ENCODE results near the gene LEP. TPM values are rescaled to one million over a fixed set of nuclear protein-coding genes. Genes with fewer than 3 reads are reported as not detected.

The LEP gene
- total and polyA plus RNA-seq, 2 of the 8 experiments (the other 6 are each of a cell fraction or from before 2014, with no cell fraction given) = not detected

DNA sequence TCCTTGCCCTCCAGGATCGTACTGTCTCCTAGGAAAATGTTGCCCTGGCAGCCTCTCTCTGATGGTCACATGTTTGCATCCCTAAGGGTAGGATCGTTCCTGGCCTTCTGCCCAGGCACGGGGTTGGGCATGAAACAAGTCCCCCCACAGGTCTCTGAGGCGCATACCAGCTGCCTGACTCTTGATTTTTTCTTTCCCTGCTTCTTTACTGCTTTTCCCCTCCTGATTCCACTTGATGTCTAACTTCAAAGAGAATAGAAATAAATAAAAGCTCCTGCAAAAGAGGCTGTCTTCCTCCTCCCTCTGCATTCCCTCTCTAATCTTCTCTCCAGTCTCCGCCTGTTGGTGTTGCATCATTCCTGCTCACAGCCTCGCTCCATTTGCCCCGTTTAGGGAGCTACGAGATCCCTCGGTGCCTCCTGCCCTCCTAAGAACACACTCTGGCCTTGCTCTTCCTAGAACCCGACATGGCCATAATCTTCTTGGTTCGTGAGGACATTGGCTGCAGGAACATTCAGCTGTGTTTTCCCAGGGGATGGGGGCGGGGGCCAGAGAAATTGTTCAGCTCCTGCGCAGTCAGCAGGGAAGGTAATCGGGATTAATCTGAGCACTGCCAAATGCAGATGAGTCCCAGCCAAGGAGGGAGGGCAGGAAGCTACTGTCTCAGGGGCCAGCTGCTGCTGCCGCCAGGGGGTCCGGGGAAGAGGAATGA is 26.0 kb downstream of the LEP start (continued):
- TF ChIP-seq BACH1 (IDR thresholded peaks at IDR 0.05; ENCODE audit: low read length) (no peak), JUN (IDR thresholded peaks at IDR 0.05; ENCODE audit: low read depth, low read length) (no peak), HDAC6 (IDR thresholded peaks at IDR 0.05; ENCODE audit: low read depth, low read length) (no peak), NRF1 (IDR thresholded peaks at IDR 0.05; ENCODE audit: low read depth, low read length) (no peak), YY1 (IDR thresholded peaks at IDR 0.05; ENCODE audit: low read depth, low read length) (0 out of 2 replicates have a peak, but pooled peaks have one; percentile 3), ZNF274 (IDR thresholded peaks at IDR 0.05; ENCODE audit: borderline replicate concordance, extremely low read depth, low read length) (no peak), RXRA (IDR thresholded peaks at IDR 0.05; ENCODE audit: insufficient read depth, low read depth, low read length) (no peak), SP1 (IDR thresholded peaks at IDR 0.05; ENCODE audit: low read depth, low read length) (no peak), JUND (IDR thresholded peaks at IDR 0.05; ENCODE audit: low read length) (peak; percentile 75), CBX8 (IDR thresholded peaks at IDR 0.05; ENCODE audit: borderline replicate concordance, low read depth, low read length) (no peak), TAF7 (optimal IDR thresholded peaks at IDR 0.05; ENCODE audit: borderline replicate concordance, low read depth, low read length) (peak; percentile 26), SAP30 (IDR thresholded peaks at IDR 0.05; ENCODE audit: insufficient read depth, insufficient replicate concordance, low read length) (no peak), CHD1 (IDR thresholded peaks at IDR 0.05; ENCODE audit: low read depth, low read length) (no peak), SIX5 (IDR thresholded peaks at IDR 0.05; ENCODE audit: low read depth, low read length) (no peak), EGR1 (IDR thresholded peaks at IDR 0.05; ENCODE audit: borderline replicate concordance, low read depth, low read length) (no peak)
- TF ChIP-seq, protein P1, sequence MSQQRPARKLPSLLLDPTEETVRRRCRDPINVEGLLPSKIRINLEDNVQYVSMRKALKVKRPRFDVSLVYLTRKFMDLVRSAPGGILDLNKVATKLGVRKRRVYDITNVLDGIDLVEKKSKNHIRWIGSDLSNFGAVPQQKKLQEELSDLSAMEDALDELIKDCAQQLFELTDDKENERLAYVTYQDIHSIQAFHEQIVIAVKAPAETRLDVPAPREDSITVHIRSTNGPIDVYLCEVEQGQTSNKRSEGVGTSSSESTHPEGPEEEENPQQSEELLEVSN (IDR thresholded peaks at IDR 0.05) = peak; percentile 59; the same call in 1 of the 2 replicates
- TF ChIP-seq, protein P2, sequence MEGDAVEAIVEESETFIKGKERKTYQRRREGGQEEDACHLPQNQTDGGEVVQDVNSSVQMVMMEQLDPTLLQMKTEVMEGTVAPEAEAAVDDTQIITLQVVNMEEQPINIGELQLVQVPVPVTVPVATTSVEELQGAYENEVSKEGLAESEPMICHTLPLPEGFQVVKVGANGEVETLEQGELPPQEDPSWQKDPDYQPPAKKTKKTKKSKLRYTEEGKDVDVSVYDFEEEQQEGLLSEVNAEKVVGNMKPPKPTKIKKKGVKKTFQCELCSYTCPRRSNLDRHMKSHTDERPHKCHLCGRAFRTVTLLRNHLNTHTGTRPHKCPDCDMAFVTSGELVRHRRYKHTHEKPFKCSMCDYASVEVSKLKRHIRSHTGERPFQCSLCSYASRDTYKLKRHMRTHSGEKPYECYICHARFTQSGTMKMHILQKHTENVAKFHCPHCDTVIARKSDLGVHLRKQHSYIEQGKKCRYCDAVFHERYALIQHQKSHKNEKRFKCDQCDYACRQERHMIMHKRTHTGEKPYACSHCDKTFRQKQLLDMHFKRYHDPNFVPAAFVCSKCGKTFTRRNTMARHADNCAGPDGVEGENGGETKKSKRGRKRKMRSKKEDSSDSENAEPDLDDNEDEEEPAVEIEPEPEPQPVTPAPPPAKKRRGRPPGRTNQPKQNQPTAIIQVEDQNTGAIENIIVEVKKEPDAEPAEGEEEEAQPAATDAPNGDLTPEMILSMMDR (IDR thresholded peaks at IDR 0.05; ENCODE audit: control extremely low read depth in 1 of 3, insufficient read depth in 1 of 3, low read depth in 1 of 3, low read length in 3 of 3) = peak in 1 of 3 experiments; percentile 14; a peak in 1 of 4 replicates
